Activated gamma-delta T cell (primary cell): ENCODE measurements around the gene BTBD3.

Experiments used
- DNase-seq: peaks from one replicate; lab custom pipeline; 2025; lab: John Stamatoyannopoulos, UW

BTBD3 gene

DNA sequence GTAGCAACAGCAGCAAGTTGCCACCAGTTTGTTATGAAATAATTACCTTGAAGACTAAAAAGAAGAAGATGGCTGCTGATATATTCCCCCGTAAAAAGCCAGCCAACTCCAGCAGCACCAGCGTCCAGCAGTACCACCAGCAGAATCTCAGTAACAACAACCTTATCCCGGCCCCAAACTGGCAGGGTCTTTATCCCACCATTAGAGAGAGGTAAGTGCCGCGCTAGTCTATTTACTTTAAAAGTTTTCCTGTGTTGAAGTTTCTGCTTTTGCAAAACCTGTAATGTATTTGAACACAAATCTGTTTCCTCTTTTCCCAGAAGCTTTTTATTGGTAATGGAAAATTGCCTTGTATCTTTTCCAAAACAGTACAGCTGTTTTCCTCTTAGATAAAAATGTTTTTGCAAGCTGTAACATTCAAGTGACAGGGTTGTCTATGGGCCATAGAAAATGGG, 725 bp downstream of the BTBD3 start:
- no peak for DNase-seq

DNA sequence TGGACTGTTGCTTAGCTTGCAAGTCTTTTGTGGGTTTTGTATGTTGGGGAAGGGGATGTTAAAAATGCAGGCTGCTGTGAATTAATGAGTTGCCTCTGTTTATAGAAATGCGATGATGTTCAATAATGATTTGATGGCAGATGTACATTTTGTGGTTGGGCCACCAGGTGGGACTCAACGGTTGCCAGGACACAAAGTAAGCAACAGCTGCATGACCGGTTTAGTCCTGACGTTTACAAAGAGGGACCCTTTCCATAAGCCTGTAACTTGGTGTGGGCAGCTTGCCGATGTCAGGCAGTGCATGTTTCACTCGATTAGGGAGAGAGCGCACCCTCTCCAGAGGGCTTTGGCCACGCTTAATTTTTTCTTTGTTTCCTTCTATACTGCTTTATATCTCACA, 1.3 kb downstream of the BTBD3 start:
- no peak for DNase-seq

- DNase-seq, result no peak
These were observed 1.9 kb downstream of the BTBD3 start for GRCh38 chr20:11919581-11919980.

DNA sequence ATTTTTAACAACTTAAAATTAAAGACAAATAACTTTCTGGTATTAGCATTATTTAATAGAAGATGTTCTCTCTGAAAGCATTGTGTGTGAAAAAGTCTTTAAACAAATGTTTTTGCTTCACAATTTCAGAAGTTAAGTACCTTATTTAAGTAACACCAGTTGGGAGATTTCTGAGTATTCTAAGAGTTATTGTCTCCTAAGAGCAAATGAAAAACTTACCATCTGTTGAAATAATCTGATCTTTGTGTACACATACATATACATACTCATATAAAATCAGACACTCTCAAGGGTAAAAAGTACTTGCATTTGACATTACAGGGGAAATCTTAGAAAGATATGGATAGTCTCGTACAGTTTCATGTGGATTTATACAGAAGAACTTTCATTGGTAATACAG, 2.4 kb downstream of the BTBD3 start:
- no peak for DNase-seq

- DNase-seq, result no peak
These were observed 3.6 kb downstream of the BTBD3 start for GRCh38 chr20:11921321-11921720.

- no peak for DNase-seq
These were observed 4.9 kb downstream of the BTBD3 start for GRCh38 chr20:11922561-11922960.

- no peak for DNase-seq
These were observed 7.2 kb downstream of the BTBD3 start for GRCh38 chr20:11924923-11925322.

- DNase-seq, result no peak
These were observed 8.8 kb downstream of the BTBD3 start for GRCh38 chr20:11926292-11926998.

GRCh38 chr20:11929947-11930346, 12.3 kb downstream of the BTBD3 start:
- DNase-seq, result no peak

DNA sequence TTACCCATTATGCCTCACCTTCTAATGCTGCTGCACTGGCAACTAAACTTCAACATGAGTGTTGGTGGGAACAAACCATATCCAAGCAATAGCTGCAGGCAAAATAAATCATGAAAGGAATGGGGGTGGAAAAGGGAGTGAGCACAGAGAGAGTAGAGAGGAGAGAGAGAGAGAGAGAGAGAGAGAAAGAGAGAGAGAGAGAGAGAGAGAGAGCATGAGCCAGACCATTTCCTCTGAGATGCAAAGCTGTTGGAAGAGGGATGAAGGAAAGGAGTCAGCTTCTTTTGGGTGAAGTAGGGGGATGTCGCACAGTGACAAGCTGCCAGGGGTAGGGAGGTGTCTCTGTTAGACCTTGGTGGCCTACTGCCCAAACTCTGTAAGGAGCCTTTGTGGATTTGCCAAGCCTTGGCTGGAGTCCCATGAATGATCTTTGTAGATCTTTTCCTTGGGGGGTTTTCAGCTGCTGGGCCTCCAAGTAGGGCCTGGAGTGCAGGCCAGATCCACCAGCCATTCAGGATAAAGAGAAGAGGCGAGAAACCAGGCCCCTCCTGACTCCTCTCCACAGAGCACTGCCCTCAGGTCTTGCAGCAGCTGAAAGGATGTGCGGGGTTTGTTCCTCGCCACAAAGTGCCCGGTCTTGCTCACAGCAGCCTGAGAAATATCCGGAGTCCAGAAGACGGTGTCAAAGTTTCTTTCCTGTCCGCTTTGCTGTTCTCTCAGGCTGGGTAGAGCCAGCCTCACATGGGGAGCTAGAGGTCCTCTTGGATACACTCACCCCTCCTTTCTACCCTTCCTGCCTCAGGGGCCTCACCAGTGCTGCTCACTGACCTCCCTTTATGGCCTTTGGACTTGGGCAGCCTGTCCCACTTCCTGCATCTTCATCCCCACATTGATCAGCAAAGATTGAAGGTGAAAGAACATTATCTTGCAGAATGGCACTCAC, 17.8 kb downstream of the BTBD3 start:
- DNase-seq, result no peak

GRCh38 chr20:11936157-11936556, 18.5 kb downstream of the BTBD3 start:
- no peak for DNase-seq

DNA sequence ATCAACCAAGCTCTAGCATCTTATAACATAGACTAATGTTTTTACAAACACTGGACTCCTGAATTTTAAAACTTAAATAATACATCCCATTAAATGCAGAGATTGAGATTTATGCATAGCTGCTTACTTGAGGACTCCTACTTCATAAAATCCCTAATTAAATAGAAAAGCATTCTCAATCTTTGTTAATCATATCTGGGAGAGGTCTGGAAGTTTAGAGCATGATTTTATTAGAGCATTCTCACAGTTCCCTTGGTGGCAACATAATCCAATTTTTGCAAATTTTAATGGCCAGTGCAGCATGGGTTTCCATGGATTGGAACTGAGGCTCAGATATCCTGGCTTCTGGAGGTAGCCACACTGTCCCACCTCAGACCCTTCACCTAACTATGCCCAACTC, 19.5 kb downstream of the BTBD3 start:
- no peak for DNase-seq

DNA sequence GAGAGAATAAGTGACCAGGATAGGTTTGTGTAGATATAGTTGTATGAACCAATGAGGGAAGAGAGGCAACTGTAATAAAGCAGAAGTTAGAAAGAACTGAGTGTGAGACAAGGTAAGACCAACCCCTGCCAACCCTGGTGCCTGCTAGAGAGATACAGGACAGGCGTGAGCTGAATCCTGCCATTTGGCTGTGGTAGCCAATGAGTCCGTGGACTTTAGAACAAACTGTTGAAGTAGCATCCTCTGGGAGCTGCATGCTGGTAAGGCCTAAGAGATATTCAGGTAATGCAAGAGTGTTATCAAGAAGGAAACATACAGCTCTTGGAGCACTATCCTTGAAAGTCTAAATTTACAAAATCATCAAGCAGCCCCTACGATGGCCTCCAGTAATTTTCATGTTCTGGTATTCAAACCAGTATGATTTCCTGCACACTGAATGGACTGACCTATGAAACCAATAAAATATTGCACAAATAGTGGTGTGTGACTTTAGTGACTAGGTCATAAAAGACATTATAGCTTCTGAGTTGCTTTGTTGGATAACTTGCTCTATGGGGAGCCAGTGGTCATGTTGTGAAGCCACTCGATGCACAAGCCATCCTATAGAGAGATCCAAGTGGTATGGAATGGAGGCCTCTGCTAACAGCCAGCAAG, 24.0 kb downstream of the BTBD3 start:
- no peak for DNase-seq

DNA sequence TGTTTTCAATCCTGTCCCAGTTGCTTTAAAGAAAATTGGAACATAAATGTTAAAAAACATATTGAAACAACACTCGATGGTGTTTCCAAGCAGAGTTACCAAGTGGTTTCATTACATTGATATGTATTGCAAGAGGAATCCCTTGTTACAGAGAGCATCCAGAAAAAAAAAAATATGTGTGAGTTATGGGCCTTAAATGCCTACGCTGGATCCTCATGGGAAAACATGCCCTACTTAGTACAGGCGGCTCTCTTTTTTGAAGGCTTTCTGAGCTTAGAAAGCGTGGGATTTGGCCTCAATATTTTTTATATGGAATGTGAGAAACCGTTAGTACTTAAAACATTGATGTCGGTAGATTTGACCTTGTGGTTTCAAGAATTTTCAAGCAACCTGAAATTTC, 26.1 kb downstream of the BTBD3 start:
- no peak for DNase-seq

GRCh38 chr20:11948806-11949205, 31.1 kb downstream of the BTBD3 start:
- no peak for DNase-seq

GRCh38 chr20:11949711-11950110, 32.0 kb downstream of the BTBD3 start:
- no peak for DNase-seq

GRCh38 chr20:11951696-11952095, 34.0 kb downstream of the BTBD3 start:
- no peak for DNase-seq

- no peak for DNase-seq
These were observed 34.9 kb downstream of the BTBD3 start for GRCh38 chr20:11952639-11953038.

GRCh38 chr20:11957911-11958310, 40.2 kb downstream of the BTBD3 start:
- no peak for DNase-seq

DNA sequence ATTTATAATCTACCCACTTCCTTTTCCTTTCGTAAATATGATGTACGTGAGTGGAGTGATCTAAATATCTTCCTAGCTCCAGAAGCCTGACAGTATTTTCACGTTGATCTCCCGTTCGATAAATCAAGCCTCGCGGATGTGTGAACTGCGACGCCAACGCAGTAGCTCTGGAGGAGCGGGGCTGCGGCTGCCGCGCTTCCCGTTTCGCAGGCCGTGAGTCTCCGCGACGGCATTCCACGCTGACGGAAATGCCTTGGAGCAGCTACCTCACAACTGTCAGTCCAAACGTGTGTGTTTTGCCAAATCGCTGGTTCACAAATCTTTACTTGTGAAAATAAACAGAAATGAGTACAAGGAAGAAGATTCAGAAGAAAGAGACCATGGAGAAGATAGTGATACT, 41.2 kb downstream of the BTBD3 start:
- no peak for DNase-seq

DNA sequence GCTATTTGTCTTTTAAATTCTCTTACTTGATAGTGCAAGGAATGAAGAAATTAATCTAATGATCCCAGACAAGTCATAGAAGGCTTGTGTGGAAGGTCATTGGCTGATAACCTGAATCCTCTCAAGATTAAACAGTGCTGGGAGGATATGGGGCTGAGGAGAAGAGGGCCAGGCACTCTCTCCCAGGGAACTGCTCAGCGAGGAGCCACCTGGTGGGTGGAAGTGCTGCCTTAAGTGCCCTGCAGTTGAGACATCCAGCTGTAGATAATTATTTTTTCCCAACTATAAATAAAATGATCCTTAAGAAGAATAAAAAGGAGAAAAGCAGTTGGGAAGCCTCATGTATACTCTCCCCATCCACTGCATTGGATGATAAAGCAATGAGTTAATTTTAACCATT, 47.9 kb downstream of the BTBD3 start:
- DNase-seq, result no peak

DNA sequence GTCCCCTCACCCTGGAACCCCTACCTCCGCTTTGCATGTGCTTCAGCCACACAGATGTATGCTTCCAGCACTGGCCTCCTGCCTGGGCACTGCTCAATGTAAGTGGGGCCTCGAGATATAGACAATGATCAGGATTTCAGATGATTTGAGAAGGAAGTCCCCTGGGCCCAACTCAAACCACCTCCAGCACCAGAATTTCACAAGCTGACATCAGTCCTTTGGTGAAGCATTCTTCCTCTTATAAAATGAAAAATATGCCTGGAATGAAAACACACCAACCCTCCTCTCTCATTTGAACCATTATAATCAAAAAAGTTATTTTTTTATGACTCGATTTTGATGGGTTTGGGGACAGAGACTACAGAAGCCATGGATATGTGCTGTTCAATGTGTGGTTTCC, 48.5 kb downstream of the BTBD3 start:
- no peak for DNase-seq
